Suprapubic skin (tissue), 4 donors: ENCODE data around the gene KPNA2. TPM values are rescaled to one million over a fixed set of nuclear protein-coding genes. Genes with fewer than 3 reads are reported as not detected.
A peak's percentile ranks its signal among the peaks of the same experiment; 100 is the strongest.
"Not testable (repeated sequence)": the region's sequence is repeated elsewhere in the genome, so short reads cannot be mapped to it uniquely, and the experiment has no call there.

ENCODE experiments used
- DNase-seq, 2 donors: peaks; one replicate each; pipeline ENCODE4 v3.0.0-alpha.2; 2019; ENCODE audit warnings: low spot score in 2 of 2
- H3K27ac ChIP-seq: fragments of 200-600 bp; sonication (generic); one replicate; pipeline ENCODE4 v1.5.1; 2019
- H3K27me3 ChIP-seq: fragments of 200-600 bp; sonication (generic); one replicate; pipeline ENCODE4 v1.5.1; 2019
- H3K36me3 ChIP-seq: fragments of 200-600 bp; sonication (generic); one replicate; pipeline ENCODE4 v1.5.1; 2019
- H3K4me1 ChIP-seq: fragments of 200-600 bp; sonication (generic); one replicate; pipeline ENCODE4 v1.5.1; 2019
- H3K4me3 ChIP-seq: fragments of 200-600 bp; sonication (generic); one replicate; pipeline ENCODE4 v1.5.1; 2019; ENCODE audit warnings: mild to moderate bottlenecking
- H3K9me3 ChIP-seq: fragments of 200-600 bp; sonication (generic); one replicate; pipeline ENCODE4 v1.5.1; 2019
- CTCF ChIP-seq, 2 donors: fragments of 200-600 bp in 1 of 2; fragments of 450-650 bp in 1 of 2; sonication (generic) in 1 of 2; IDR thresholded peaks; one replicate each; pipeline ENCODE4 v1.5.1; 2016 to 2019; ENCODE audit warnings: antibody characterized with exemption in 2 of 2, mild to moderate bottlenecking in 1 of 2, moderate library complexity in 1 of 2
- EP300 ChIP-seq: sonication (generic); formaldehyde crosslinking; IDR thresholded peaks from one replicate; pipeline ENCODE4 v1.6.1; 2017; ENCODE audit warnings: antibody characterized with exemption
- POLR2A ChIP-seq, 2 donors: fragments of 450-650 bp; IDR thresholded peaks; one replicate each; pipeline ENCODE4 v1.6.1; 2017; ENCODE audit warnings: antibody characterized with exemption in 2 of 2, mild to moderate bottlenecking in 2 of 2, moderate library complexity in 2 of 2
- POLR2AphosphoS5 ChIP-seq, 3 donors: sonication (generic); formaldehyde crosslinking; IDR thresholded peaks; one replicate each; pipeline ENCODE4 v1.6.1; 2017; ENCODE audit warnings: antibody characterized with exemption in 3 of 3
- WGBS: methylation state at CpG from one replicate; pipeline ENCODE4 v1.1.5; 2018; 5-methylcytosine and 5-hydroxymethylcytosine counted together
- total RNA-seq, 4 donors: library from RNA; depleted of rRNA; stranded (reverse); fragments of >200 nt; gene quantifications; one replicate each; pipeline ENCODE4 v1.1.0, GENCODE V29; 2016

The KPNA2 gene
- total RNA-seq, 4 donors from 2014 or later = 6.4 to 38.8 (median 26.9) TPM

DNA sequence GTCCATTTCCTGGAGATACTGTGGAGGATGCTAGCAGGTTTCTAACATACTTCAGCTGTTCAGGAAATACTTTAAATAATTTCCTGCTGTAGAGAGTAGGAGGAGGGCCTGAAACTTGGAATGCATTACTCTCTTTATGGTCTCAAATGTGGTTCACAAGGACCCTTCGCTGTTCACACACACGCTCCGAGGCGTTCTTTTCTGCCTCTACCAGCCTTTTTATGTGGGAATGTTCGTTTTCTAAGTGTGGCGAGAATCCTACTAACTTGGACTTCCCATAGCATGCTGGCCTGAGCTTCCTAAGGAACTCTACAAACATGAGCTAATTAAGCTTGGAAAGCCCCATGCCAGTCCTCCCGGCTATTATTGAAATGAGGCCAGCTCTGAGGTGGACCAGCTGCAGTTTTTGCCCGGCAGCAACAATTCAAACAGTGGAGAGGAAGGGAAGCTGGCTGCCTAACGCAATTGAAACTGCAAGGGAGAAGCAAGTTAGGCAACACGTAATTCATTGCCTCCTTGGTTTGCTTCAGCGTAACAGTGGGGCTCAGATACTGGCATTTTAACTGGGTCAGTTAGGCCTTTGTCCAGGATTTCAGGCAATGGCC, 18.9 kb downstream of the KPNA2 start:
- no peaks in the 10 kb centered on the region for H3K36me3 ChIP-seq
- TF ChIP-seq POLR2A (IDR thresholded peaks at IDR 0.05) = no peak
- TF ChIP-seq CTCF (IDR thresholded peaks at IDR 0.05) = no peak
- TF ChIP-seq EP300 = no peak
- TF ChIP-seq POLR2AphosphoS5 (IDR thresholded peaks at IDR 0.05) = no peak
- DNase-seq = peak in 1 of 2 donors; percentile 64
- no peaks in the 10 kb centered on the region for H3K27me3 ChIP-seq
- 46% methylated on average over 11 of the region's 11 CpGs for WGBS
- H3K9me3 ChIP-seq = no peaks in the 10 kb centered on the region
- H3K4me3 ChIP-seq = no peak overlapping the region
- H3K4me1 ChIP-seq = peaks cover 21% of the 10 kb centered on the region
- peak overlapping the region; percentile 82 for H3K27ac ChIP-seq

DNA sequence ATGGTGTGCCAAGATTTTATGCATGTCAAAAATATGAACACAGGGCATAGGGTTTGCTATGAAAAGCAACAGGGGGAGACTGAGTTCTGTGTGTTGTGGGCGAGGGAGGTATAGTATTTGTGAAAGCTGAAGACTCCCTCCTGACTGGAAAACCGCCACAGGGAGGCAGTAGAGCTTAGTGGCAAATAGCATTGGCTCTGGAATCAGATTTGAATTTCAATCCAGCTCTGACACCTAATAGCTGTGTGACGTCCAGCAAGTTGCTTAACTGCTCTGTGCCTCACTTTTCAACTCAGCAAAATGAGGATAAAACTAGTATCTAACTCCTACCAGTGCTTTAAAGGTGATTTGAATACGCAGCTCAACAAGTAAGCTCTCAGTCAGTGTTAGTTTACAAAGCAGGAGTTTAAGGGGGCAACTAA, 22.0 kb downstream of the KPNA2 start:
- WGBS = 51% methylated on average over 4 of the region's 4 CpGs
- Histone ChIP-seq H3K27ac (no peak overlapping the region), H3K9me3 (no peaks in the 10 kb centered on the region), H3K36me3 (no peaks in the 10 kb centered on the region), H3K4me3 (no peak overlapping the region), H3K27me3 (no peaks in the 10 kb centered on the region), H3K4me1 (peaks cover 23% of the 10 kb centered on the region)
- TF ChIP-seq POLR2A (IDR thresholded peaks at IDR 0.05) = no peak
- peak in 1 of 2 donors; percentile 18 for TF ChIP-seq CTCF (IDR thresholded peaks at IDR 0.05)
- DNase-seq = no peak

- Histone ChIP-seq H3K36me3 (no peaks in the 10 kb centered on the region), H3K9me3 (no peaks in the 10 kb centered on the region), H3K27me3 (no peaks in the 10 kb centered on the region), H3K4me1 (peaks cover 5% of the 10 kb centered on the region), H3K4me3 (no peak overlapping the region), H3K27ac (no peak overlapping the region)
- DNase-seq = no peak
- TF ChIP-seq POLR2AphosphoS5 (IDR thresholded peaks at IDR 0.05) (no peak), CTCF (IDR thresholded peaks at IDR 0.05) (no peak), POLR2A (IDR thresholded peaks at IDR 0.05) (no peak), EP300 (no peak)
- WGBS = 83% methylated on average over 2 of the region's 2 CpGs
Observed at GRCh38 chr17:68060336-68060735, 24.8 kb downstream of the KPNA2 start.

DNA sequence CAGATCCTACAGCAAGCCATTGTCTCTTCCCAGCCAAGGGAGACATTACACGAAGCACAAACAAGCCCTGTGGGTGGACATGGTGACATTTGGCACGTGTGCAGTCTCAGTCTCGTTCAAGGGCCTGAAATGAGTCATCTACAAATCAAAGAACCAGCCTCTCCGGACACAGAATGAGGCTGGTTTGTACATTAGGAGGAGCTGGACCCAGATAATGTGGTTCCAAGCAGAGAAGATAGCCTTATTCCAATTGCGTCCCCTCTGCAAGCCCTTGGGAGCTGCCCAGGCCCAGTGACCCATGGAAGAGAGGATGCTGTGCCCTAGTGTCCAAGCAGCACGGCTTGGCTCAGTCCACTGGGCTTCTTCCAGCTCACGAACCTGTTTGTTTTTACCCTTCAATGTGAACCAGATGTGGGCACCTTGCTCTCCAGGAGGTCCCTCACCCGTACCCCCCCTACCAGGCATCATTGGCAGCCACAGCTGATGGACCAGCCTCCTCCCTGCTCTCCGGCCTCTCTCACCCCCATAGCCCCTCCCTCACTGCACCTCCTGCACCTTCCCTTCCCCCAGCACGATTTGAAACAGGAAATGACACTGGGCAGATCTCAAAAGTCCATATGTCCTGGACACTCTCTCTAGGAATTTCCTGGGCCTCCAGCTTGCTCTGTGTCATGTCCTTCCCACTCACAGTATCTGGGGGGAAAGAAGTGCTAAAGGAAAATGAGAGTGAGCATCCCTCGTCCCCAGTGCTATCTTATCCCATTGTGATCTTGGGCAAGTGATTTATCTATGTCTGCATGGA, 26.2 kb downstream of the KPNA2 start:
- no peak overlapping the region for H3K4me3 ChIP-seq
- WGBS = 68% methylated on average over 11 of the region's 11 CpGs
- peaks cover 5% of the 10 kb centered on the region for H3K4me1 ChIP-seq
- H3K9me3 ChIP-seq = no peaks in the 10 kb centered on the region
- TF ChIP-seq POLR2A (IDR thresholded peaks at IDR 0.05) (no peak), EP300 (no peak), POLR2AphosphoS5 (IDR thresholded peaks at IDR 0.05) (no peak), CTCF (IDR thresholded peaks at IDR 0.05) (no peak)
- no peaks in the 10 kb centered on the region for H3K27me3 ChIP-seq
- peak in 1 of 2 donors; percentile 1 for DNase-seq
- H3K27ac ChIP-seq = no peak overlapping the region
- no peaks in the 10 kb centered on the region for H3K36me3 ChIP-seq

DNA sequence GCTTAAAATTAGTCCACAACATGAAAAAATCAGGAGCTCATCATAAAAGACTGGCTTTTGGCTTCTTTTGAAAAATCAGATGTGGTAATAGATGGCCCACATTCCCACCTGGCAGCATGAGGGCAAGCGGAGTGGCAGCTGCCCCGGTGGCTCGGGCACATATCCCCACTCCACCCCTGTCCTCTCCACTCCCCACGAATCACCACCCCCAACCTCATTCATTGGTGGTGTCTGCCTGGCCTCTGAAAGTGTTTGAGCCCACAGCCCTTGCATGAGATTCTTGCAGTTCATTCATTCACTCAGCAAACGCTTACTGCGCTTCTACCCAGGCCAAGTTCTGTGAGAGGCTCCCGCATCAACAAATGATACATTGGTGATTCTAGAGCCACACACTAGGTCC, 29.8 kb downstream of the KPNA2 start:
- H3K27ac ChIP-seq, DNase-seq, H3K4me1 ChIP-seq, H3K9me3 ChIP-seq, H3K36me3 ChIP-seq, H3K4me3 ChIP-seq, H3K27me3 ChIP-seq: not testable (repeated sequence)
- WGBS = 75% methylated on average over 7 of the region's 7 CpGs

GRCh38 chr17:68068512-68068911, 33.0 kb downstream of the KPNA2 start:
- WGBS = 83% methylated on average over 3 of the region's 3 CpGs
- peak in 1 of 2 donors; percentile 15 for DNase-seq
- H3K27me3 ChIP-seq, H3K9me3 ChIP-seq, H3K27ac ChIP-seq, H3K4me3 ChIP-seq, H3K4me1 ChIP-seq, H3K36me3 ChIP-seq: not testable (repeated sequence)

DNA sequence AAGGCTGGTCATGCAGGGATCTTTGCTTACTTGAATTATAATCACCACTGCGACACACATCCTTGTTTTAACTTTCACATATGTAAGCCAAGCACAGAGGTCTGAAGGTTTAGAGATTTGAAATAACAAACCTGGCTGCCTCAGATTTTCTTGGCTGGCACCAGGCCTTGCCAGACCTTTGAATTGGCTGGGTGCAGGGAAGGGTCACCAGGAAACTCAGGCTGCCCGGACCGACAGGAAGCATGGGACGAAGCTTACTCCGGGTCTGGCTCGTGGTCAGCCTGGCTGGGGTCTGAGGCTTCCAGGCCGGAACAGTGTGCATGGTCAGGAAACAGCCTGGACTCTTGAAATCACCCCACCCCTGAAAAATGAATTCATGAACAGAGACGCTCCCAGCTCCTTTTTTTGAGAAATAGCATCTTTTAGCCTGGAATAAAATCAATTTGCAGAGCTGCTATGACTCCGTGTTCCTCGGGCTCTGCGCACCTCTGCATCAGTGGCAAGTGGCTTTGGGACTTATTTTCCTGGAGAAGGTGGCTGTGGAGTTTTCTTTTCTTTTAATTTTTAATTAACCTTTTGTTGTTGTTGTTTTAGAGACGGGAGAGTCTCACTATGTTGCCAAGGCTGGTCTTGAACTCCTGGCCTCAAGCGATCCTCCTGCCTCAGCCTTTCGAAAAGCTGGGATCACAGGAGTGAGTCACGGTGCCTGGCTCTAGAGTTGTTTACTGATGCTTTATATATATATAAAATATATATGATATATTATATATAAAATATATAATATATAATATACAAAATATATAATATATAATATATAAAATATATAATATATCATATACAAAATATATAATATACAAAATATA, 35.3 kb downstream of the KPNA2 start:
- not testable (repeated sequence) for H3K27ac ChIP-seq, H3K36me3 ChIP-seq, H3K4me1 ChIP-seq, H3K27me3 ChIP-seq, H3K9me3 ChIP-seq, H3K4me3 ChIP-seq
- DNase-seq = peak; percentile 75 to 81
- 55% methylated on average over 15 of the region's 15 CpGs for WGBS
